RPMI8226 (cell line): ENCODE measurements around the gene POLG.

Source experiments
- DNase-seq: peaks from one replicate; pipeline ENCODE4 v3.0.0-alpha.2; 2015

POLG gene

DNA sequence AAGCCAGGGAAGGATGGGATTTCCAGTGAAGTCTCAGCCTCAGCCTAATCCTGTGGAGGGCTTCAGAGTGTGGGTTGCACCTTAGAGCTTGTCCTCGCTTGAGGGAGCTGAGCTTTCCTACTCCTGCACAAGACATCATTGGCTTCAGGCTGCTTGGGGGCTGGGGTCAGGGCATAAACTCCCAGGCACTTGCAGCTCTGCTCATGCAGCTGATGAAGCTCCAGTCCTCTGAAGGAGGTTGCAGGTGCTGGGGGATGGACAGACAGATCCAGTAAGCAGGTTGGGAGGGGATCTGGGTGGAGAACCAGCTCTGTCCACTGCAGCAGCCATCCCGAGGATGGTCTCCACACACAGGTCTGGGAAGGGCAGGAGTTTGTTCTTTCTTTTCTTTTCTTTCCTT is 19.4 kb upstream of the POLG start:
- DNase-seq = no peak

DNA sequence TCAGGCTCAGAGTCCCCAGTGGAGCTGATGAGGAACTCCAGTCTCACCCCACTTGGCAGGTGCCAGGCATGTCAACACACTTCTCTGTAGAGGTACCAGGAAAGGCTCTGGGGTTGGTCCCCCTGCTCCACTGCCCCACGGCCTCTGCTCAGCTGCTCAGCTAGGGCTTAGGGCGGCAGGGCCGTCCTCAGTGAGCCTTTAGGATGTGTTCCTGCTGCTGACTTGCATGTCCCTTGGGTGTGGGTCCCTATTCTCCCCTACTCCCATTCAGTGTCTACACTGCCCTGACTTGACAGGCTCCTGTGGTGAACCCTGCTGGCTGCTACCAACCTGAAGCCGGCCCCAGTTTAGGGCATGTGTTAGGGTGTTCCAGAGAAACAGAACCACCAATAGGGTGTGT is 17.9 kb upstream of the POLG start:
- DNase-seq = no peak

DNA sequence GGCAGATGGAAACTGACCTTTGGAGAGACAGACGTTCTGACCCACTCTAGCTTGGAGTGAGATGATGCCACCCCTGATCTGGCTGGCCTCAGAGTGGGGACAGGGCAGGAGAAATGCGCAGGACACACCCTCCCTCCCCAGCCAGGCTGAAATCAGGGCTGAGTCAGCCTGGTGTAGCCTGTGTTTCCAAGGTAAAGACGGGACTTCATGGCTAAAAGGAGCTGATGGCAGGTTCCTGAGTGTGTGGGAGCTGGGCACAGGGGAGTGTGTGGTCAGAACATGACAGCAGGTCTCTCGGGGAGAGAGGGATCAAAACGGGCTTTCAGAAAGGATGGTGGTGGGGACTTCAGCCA is 14.6 kb upstream of the POLG start:
- no peak for DNase-seq

GRCh38 chr15:89346516-89347231 is 12.1 kb upstream of the POLG start:
- DNase-seq = no peak

- DNase-seq = no peak
Observed at GRCh38 chr15:89345248-89345647, 10.6 kb upstream of the POLG start.

GRCh38 chr15:89342840-89343239 is 8.2 kb upstream of the POLG start:
- no peak for DNase-seq

GRCh38 chr15:89341316-89342005 is 6.8 kb upstream of the POLG start:
- peak; percentile 21 for DNase-seq

DNA sequence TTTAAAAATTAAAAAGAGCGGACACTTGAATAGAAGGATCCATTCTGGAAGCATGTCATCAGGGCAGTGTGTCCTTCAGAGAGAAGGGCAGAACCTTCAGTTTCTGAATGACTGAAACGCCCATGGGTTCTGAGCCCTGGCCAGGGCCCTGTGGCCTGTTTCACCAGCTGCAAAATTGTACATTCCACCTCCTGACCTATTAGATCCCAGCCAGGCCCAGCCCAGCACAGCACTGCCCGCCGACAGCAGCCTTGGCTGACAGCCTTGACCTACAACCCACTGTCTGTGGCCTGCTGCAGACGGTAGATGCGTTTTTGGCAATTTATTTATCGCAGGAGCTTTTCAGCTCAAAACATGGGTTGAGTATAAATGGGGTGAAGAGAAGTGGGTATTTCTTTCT is 5.9 kb upstream of the POLG start:
- DNase-seq = no peak

GRCh38 chr15:89338036-89338435 is 3.4 kb upstream of the POLG start:
- DNase-seq = no peak

DNA sequence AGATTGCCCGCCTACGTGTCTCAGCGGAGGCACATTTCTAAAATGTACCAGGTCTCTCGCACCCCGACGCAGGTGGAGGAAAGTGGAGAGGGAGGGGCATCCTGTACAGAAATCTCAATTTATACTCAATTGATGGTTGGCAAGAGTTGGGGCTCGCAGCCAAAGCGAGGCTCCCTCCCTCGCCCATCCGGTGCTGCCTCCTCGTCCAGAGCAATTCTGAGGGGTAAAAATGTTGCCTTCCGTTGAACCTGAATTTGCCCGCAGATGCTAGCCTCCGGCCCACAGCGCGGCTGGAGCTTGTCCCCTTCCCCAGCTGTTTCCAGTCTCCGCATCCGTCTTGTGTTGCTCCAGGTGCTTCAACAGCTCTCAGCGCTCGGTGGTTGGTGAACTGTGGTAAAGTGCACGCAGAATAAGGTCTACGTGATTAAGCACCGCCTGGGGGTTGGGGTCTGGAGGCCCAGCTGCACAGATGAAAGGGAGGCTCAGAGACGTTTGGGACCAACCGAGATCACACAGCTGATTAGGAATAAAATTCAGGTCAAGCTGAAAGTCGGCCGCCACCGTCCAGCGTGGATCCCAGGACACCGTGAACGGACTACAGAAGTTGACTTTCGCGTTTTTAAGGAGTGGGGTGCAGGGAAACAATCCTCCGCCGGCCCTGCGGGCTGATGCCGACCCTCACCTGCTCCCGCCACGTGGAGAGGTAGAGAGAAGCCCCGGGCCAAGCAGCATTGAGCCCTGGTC is 846 bp upstream of the POLG start:
- no peak for DNase-seq

DNA sequence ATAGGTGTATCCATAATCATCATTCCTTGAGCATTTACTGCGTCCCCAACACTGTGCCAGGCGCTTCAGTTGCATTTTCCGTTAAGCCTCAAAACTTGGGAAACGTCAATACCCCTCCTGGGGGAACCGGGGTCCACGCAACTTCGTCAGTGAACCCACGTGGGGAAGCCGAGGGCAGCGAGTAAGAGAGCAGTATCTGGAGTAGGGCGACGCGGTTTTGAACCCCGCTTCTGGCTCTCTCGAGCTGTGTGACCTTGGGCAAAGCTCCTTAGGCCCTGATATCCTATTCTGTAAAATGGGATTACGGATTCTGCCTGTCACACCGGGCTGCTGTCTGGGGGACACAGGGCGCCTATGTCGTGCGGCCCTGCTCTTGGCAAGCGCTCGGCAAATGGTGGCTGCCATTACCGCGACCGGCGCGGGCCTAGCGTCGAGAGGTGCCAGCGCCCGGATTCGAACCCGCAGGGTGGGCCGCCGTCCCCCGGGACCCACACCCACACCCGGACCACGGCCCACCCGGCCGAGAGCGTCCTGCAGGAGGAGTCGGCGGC is 590 bp downstream of the POLG start:
- peak; percentile 77 for DNase-seq

- no peak for DNase-seq
Observed at GRCh38 chr15:89333011-89333860, 1.4 kb downstream of the POLG start.

DNA sequence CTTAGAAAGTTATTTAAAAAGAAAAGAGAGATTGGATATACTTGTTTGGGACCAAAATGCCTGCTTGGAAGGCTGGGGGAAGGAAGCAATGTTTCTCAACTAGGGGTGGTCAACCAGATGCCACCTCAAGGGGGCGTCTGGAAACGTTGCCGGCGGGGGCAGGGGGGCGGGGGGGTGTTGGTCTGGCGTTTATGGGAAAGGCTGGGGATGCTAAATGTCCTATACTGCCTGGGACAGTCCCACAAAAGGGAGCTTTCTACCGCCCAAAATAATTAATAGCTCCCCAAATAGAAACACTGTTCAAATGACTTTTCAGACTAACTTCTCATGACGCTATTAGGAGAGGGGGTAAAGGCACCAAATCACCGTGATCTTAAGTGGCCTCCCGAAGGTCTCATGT is 2.2 kb downstream of the POLG start:
- peak; percentile 41 for DNase-seq

- no peak for DNase-seq
Observed at GRCh38 chr15:89330881-89331595, 3.6 kb downstream of the POLG start.

DNA sequence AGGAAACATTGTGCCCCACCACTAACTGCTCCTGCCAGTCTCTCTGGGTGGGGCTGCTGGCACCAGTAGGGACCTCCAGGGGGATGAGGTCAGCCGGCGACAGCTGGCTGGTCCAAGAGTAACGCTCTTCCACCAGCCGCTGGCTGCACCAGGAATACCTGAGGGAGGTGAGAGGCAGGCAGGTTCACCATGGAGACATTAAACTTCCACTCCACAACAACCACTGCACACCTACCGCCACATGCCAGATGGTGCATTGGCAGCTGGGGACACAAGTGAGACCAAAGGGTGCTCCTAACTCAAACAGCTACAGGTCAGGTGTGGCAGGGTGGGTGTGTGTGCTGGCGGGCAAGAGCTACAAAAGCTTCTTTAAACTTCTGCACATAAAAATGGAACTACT is 4.5 kb downstream of the POLG start:
- no peak for DNase-seq

- DNase-seq = no peak
Observed at GRCh38 chr15:89329329-89330084, 5.1 kb downstream of the POLG start.

- no peak for DNase-seq
Observed at GRCh38 chr15:89328398-89329254, 6.0 kb downstream of the POLG start.

- no peak for DNase-seq
Observed at GRCh38 chr15:89327113-89327512, 7.5 kb downstream of the POLG start.

GRCh38 chr15:89326316-89326715 is 8.3 kb downstream of the POLG start:
- DNase-seq = no peak

- DNase-seq = no peak
Observed at GRCh38 chr15:89325039-89325803, 9.4 kb downstream of the POLG start.
